NOMO-1 treated with DMSO at 0.1 percent for 48 hours (cell line): Measurements from ENCODE around the gene CLASP2.
"Not testable (repeated sequence)": the region's sequence is repeated elsewhere in the genome, so short reads cannot be mapped to it uniquely, and the experiment has no call there.

Experiments used
- DNase-seq: peaks from one replicate; lab custom pipeline; 2025; ENCODE audit not compliant: unreplicated experiment; lab: John Stamatoyannopoulos, UW

Gene CLASP2

DNA sequence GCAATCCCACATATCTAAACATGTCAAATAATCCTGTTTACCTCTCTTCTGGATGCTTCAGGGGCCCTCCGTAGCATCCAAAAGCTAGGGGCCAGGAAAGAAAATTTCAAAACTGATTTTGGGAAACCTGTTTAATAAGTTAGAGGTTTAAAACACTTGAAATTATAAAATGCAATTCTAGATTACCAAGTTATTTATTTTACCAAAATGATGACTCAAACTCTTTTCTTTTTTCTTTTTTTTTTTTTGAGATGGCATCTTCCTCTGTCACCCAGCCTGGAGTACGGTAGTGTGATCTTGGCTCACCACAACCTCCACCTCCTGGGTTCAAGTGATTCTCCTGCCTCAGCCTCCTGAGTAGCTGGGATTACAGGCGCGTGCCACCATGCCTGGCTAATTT, 258.5 kb downstream of the CLASP2 start:
- not testable (repeated sequence) for DNase-seq

DNA sequence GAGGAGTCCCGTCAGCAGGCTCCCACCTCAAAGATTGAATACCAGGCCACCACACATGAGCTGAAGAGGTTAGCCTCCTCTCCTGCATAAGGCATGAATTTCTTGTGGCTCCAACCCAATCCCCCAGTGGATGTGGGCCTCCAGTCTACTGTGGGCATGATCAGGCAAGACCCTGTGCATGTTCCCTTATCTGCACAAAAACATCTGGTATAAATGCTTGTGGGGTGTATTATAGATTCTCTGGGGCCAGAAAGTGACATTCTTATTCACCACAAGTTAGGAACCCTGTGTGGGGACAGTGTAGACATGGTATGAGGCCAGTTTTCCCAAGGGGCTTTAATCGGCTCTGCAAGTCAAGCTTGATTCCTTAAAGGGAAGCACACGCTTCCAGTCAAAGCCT, 259.6 kb downstream of the CLASP2 start:
- DNase-seq: no peak

DNA sequence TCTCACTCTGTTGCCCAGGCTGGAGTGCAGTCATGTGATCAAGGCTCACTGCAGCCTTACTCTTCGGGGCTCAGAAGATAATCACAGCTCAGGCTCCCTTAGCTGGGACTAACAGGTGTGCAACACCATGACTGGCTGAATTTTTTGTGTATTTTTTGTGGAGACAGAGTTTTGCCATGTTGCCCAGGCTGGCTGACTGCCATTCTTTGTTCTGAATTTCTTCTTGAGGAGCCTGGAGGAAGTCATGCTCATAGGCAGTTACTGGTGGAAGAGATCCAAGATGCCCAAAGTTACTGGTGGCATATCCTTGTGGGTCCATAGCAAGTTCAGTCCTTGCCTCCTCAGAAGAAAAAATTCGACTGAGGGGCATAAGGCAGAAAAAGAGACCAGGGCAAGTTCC, 261.3 kb downstream of the CLASP2 start:
- DNase-seq: no peak

DNA sequence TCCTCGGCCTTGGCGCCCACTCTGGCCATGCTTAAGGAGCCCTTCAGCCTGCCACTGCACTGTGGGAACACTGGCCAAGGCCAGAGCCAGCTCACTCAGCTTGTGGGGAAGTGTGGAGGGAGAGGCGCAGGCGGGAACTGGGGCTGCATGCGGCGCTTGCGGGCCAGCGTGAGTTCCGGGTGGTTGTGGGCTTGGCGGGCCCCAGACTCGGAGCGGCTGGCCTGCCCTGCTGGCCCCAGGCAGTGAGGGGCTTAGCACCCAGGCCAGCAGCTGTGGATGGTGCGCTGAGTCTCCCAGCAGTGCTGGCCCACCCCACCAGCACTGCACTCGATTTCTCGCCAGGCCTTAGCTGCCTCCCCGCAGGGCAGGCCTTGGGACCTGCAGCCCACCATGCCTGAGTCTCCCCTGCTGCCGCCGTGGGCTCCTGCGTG, 264.7 kb downstream of the CLASP2 start:
- no peak for DNase-seq

DNA sequence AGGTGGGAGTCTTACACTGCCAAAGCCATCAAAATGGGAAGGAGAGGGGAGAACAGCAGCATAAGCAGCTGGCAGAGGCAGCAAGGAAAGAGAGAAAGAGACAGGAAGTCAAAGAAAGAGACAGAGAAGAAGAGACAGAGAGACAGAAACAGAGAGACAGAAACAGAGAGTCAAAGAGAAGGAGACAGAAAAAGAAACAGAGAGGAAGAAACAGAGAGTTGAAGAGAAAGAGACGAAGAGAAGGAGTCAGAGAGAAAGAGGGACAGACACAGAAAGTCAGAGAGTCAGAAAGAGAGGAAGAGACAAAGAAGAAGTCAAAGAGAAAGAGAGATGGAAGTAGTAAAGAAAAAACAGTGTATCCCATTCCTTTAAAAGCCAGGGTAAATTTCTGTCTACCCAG, 266.1 kb downstream of the CLASP2 start:
- not testable (repeated sequence) for DNase-seq

DNA sequence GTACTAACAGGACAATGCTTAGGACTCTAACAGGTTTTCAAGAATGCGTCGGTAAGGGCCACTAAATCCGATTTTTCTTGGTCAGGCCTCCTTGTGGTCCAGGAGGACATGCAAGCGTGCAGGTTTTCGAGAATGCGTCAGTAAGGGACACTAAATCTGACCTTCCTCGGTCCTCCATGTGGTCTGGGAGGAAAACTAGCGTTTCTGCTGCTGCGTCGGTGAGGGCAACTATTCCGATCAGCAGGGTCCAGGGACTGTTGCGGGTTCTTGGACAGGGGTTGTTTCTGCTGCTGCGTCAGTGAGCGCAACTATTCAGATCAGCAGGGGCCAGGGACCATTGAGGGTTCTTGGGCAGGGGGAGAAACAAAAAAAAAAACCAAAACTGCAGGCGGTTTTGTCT, 270.1 kb downstream of the CLASP2 start:
- DNase-seq: no peak

DNA sequence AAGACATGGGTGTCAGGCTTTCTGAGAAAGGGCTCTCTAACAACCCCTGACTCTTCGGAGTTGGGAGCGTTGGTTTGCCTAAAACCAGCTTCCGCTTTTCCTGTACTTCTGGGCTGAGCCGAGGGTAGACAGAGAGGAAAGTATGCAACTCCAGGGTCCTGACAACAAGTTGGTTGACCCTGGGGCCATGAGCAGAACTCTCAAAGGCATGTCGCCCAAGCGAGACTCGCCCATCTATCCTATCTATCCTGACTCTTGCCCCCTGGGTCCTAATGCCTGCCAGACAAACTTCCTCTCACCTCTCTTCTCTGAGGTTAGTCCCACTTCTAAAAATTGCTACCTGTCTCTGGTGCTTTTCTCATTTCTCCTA, 270.8 kb downstream of the CLASP2 start:
- DNase-seq: not testable (repeated sequence)
